Esophagus muscularis mucosa (tissue), 4 donors: Measurements from ENCODE around the gene PLCB2. TPM values are rescaled to one million over a fixed set of nuclear protein-coding genes. Genes with fewer than 3 reads are reported as not detected.

Experiments used
- DNase-seq: peaks from one replicate; pipeline ENCODE4 v3.0.0-alpha.2; 2017; ENCODE audit errors: extremely low spot score
- H3K27ac ChIP-seq, 4 donors: fragments of 200-600 bp; sonication (generic); replicated peaks in 1 of 4; 1 replicate in 3 of 4; 2 replicates in 1 of 4; pipeline ENCODE4 v1.5.1; 2016 to 2019; ENCODE audit warnings: mild to moderate bottlenecking in 1 of 4
- H3K27me3 ChIP-seq, 4 donors: fragments of 200-600 bp; sonication (generic); one replicate each; pipeline versions ENCODE4 v1.5.1 to v1.6.0; 2016 to 2019
- H3K36me3 ChIP-seq, 4 donors: fragments of 200-600 bp; sonication (generic); one replicate each; pipeline ENCODE4 v1.5.1; 2016 to 2019
- H3K4me1 ChIP-seq, 4 donors: fragments of 200-600 bp; sonication (generic); one replicate each; pipeline ENCODE4 v1.5.1; 2016 to 2019
- H3K4me3 ChIP-seq, 4 donors: fragments of 200-600 bp; sonication (generic); 1 replicate in 2 of 4; 2 replicates in 2 of 4; pipeline ENCODE4 v1.5.1; 2016 to 2019; ENCODE audit warnings: mild to moderate bottlenecking in 4 of 4, moderate library complexity in 1 of 4
- H3K9me3 ChIP-seq, 4 donors: fragments of 200-600 bp; sonication (generic); 1 replicate in 3 of 4; 2 replicates in 1 of 4; pipeline ENCODE4 v1.5.1; 2016 to 2019
- EP300 ChIP-seq: sonication (generic); formaldehyde crosslinking; IDR thresholded peaks from one replicate; pipeline ENCODE4 v1.6.1; 2017; ENCODE audit warnings: antibody characterized with exemption
- POLR2A ChIP-seq: fragments of 450-650 bp; IDR thresholded peaks from one replicate; pipeline ENCODE4 v1.6.1; 2017; ENCODE audit warnings: antibody characterized with exemption, moderate library complexity, mild to moderate bottlenecking, low read depth
- POLR2AphosphoS5 ChIP-seq, 2 donors: sonication (generic); formaldehyde crosslinking; IDR thresholded peaks; one replicate each; pipeline ENCODE4 v1.6.1; 2017; ENCODE audit warnings: antibody characterized with exemption in 2 of 2
- WGBS: methylation state at CpG from one replicate; pipeline ENCODE4 v1.1.5; 2018; 5-methylcytosine and 5-hydroxymethylcytosine counted together
- intact Hi-C: fragments of 100-400 bp; cut with DNase I; formaldehyde crosslinking; loops from one replicate; pipeline ENCODE4 v1.15.1; 2023
- total RNA-seq, 4 donors: library from RNA; depleted of rRNA; stranded (reverse); fragments of >200 nt; gene quantifications; one replicate each; pipeline versions ENCODE4 v1.1.0 to v1.2.1, GENCODE V29; 2016
- TF ChIP-seq, protein P1 (sequence below), 3 experiments: fragments of 200-600 bp in 2 of 3; fragments of 450-650 bp in 1 of 3; sonication (generic) in 2 of 3; IDR thresholded peaks; one replicate each; pipeline ENCODE4 v1.5.1; 2017 to 2019; ENCODE audit warnings: antibody characterized with exemption in 3 of 3, mild to moderate bottlenecking in 2 of 3, moderate library complexity in 1 of 3

Gene PLCB2
- total RNA-seq, 4 donors from 2014 or later = 5.8 to 13.3 (median 9.7) TPM

DNA sequence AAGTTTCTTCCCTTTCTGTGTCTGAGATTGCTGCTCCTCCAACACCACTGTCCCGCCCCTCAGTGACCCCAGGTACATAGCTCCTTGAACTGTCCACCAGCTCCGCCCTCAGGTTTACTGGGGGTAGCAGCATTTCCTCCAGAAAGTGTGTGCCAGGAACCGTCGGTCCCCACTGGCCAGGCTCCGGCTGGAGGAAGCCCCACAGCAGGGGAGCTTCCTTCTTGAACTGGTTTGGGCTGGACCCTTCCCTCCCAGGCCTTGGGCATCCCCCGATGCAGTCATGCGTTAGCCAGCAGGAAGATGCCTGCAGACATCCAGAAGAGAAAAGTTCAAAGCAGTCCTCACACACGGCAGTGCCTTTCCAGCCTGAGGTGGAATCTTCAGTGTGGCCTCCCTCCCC is 49.2 kb downstream of the PLCB2 start:
- intact Hi-C loops = no loop called here
- Histone ChIP-seq H3K27me3 (peaks cover 0 to 16% (median 0%) of the 10 kb centered on the region in 4 donors), H3K9me3 (no peaks in the 10 kb centered on the region), H3K4me1 (peaks cover 2 to 13% (median 2%) of the 10 kb centered on the region in 4 donors), H3K4me3 (no peak overlapping the region), H3K36me3 (no peaks in the 10 kb centered on the region), H3K27ac (no peak overlapping the region)
- TF ChIP-seq, protein P1, sequence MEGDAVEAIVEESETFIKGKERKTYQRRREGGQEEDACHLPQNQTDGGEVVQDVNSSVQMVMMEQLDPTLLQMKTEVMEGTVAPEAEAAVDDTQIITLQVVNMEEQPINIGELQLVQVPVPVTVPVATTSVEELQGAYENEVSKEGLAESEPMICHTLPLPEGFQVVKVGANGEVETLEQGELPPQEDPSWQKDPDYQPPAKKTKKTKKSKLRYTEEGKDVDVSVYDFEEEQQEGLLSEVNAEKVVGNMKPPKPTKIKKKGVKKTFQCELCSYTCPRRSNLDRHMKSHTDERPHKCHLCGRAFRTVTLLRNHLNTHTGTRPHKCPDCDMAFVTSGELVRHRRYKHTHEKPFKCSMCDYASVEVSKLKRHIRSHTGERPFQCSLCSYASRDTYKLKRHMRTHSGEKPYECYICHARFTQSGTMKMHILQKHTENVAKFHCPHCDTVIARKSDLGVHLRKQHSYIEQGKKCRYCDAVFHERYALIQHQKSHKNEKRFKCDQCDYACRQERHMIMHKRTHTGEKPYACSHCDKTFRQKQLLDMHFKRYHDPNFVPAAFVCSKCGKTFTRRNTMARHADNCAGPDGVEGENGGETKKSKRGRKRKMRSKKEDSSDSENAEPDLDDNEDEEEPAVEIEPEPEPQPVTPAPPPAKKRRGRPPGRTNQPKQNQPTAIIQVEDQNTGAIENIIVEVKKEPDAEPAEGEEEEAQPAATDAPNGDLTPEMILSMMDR (IDR thresholded peaks at IDR 0.05) = no peak
- TF ChIP-seq POLR2AphosphoS5 (IDR thresholded peaks at IDR 0.05) (no peak), EP300 (no peak), POLR2A (no peak)
- 88% methylated on average over 5 of the region's 8 CpGs for WGBS
- no peak for DNase-seq

GRCh38 chr15:40257656-40258450 is 49.9 kb downstream of the PLCB2 start:
- H3K27me3 ChIP-seq = peaks cover 0 to 21% (median under 1%) of the 10 kb centered on the region in 4 donors
- H3K9me3 ChIP-seq = no peaks in the 10 kb centered on the region
- TF ChIP-seq POLR2A = no peak
- TF ChIP-seq EP300 = no peak
- TF ChIP-seq POLR2AphosphoS5 (IDR thresholded peaks at IDR 0.05) = no peak
- TF ChIP-seq, protein P1 (IDR thresholded peaks at IDR 0.05) = no peak
- peaks cover 9 to 13% (median 9%) of the 10 kb centered on the region in 4 donors for H3K4me1 ChIP-seq
- no peak overlapping the region for H3K27ac ChIP-seq
- H3K36me3 ChIP-seq = no peaks in the 10 kb centered on the region
- 87% methylated on average over 9 of the region's 9 CpGs for WGBS
- intact Hi-C loops = no loop called here
- no peak for DNase-seq
- H3K4me3 ChIP-seq = no peak overlapping the region

DNA sequence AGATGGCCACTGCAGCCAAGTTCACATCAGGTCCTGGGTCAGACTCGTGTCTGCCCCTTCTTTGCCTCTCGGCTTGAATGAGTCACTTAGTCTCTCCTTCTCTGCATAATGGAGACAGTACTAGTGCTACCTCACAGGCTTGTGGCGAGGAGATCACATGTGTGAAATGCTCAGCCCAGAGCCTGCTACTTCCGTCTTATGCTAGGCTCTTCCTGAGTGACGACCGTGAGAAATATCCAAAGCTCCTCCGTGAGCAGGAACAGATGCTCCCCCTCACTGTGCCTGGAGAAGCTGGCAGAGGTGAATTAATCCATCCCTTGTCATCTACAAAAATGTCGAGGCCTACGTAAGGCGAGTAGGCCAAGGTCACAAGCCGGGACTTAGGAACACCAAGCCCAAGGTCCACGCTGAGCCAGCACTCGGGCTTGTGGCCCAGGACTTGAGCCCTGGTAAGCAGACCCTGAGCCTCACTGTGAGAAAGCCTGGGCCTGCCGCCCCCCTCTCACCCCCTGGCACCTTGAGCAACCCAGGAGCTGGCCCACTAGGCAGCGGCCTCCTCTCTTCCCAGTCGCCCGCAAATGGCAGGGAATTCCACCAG is 51.0 kb downstream of the PLCB2 start:
- Histone ChIP-seq H3K27me3 (peaks cover 0 to 29% (median 4%) of the 10 kb centered on the region in 4 donors), H3K4me3 (no peak overlapping the region), H3K36me3 (no peaks in the 10 kb centered on the region), H3K4me1 (peaks cover 17 to 20% (median 19%) of the 10 kb centered on the region in 4 donors), H3K27ac (no peak overlapping the region), H3K9me3 (no peaks in the 10 kb centered on the region)
- WGBS = 94% methylated on average over 17 of the region's 17 CpGs
- intact Hi-C loops = no loop called here
- DNase-seq = no peak
- no peak for TF ChIP-seq EP300
- TF ChIP-seq POLR2A = no peak
- TF ChIP-seq, protein P1 (IDR thresholded peaks at IDR 0.05) = no peak
- no peak for TF ChIP-seq POLR2AphosphoS5 (IDR thresholded peaks at IDR 0.05)

DNA sequence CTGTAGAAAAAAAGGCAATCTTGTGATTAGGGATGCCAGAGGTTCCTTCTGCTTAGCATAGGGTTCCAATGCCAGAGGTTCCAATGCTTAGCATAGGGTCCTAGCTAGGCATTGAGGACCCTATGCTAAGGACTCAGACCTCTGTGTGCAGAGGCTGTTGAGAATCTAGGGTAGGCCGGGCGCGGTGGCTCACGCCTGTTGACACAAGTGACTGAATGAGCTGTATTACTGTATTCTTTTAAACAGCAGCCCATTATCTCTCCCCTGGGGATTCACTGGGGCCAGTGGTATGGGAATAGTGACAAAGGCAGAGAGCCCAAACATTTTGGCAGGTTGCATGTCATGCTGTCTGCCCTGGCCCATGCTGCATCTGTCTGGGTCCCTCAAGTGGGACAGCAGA is 52.7 kb downstream of the PLCB2 start:
- intact Hi-C loops = no loop called here
- DNase-seq = no peak
- no peaks in the 10 kb centered on the region for H3K36me3 ChIP-seq
- H3K9me3 ChIP-seq = no peaks in the 10 kb centered on the region
- 90% methylated on average over 3 of the region's 4 CpGs for WGBS
- H3K27me3 ChIP-seq = peaks cover 0 to 29% (median 4%) of the 10 kb centered on the region in 4 donors
- no peak overlapping the region for H3K27ac ChIP-seq
- no peak overlapping the region for H3K4me3 ChIP-seq
- peaks cover 17 to 20% (median 19%) of the 10 kb centered on the region in 4 donors for H3K4me1 ChIP-seq
- TF ChIP-seq POLR2A (no peak), POLR2AphosphoS5 (IDR thresholded peaks at IDR 0.05) (no peak), EP300 (no peak)
- TF ChIP-seq, protein P1 (IDR thresholded peaks at IDR 0.05) = no peak
